SK-N-SH (cell line): ENCODE measurements around the gene SMYD1.

ENCODE experiments used
- CTCF ChIP-seq: fragments of 200-600 bp; sonication (generic); IDR thresholded peaks from 2 replicates; pipeline ENCODE4 v1.6.1; 2017; ENCODE audit warnings: antibody characterized with exemption, mild to moderate bottlenecking, moderate library complexity
- EP300 ChIP-seq, 2 experiments: IDR thresholded peaks; 2 replicates each; pipeline versions ENCODE4 v1.4.0 to v1.6.1; 2012; ENCODE audit warnings: borderline replicate concordance in 1 of 2, low read depth in 1 of 2, low read length in 1 of 2
- USF2 ChIP-seq: fragments of 150-350 bp; IDR thresholded peaks from 2 replicates; pipeline ENCODE4 v1.6.1; 2017; ENCODE audit warnings: antibody characterized with exemption, low read length, low read depth, borderline replicate concordance

GRCh38 chr2:88032070-88032702, 35.4 kb upstream of the SMYD1 start:
- no peak for TF ChIP-seq CTCF
- no peak for TF ChIP-seq USF2
- no peak for TF ChIP-seq EP300 (IDR thresholded peaks at IDR 0.05; ENCODE audit: borderline replicate concordance in 1 of 2, low read depth in 1 of 2, low read length in 1 of 2)
